LNCAP (cell line): ENCODE results near the gene CNTN4.

ENCODE experiments used
- CTCF ChIP-seq: fragments of 450-650 bp; IDR thresholded peaks from 2 replicates; pipeline ENCODE4 v1.5.1; 2017; ENCODE audit warnings: mild to moderate bottlenecking

The CNTN4 gene

GRCh38 chr3:2544212-2544611, 445.5 kb downstream of the CNTN4 start:
- no peak for TF ChIP-seq CTCF

- TF ChIP-seq CTCF: no peak
Observed at GRCh38 chr3:2544718-2545117, 446.1 kb downstream of the CNTN4 start.

- no peak for TF ChIP-seq CTCF
Observed at GRCh38 chr3:2547049-2547448, 448.4 kb downstream of the CNTN4 start.

GRCh38 chr3:2554656-2555055, 456.0 kb downstream of the CNTN4 start:
- no peak for TF ChIP-seq CTCF

GRCh38 chr3:2558796-2559195, 460.1 kb downstream of the CNTN4 start:
- no peak for TF ChIP-seq CTCF

- no peak for TF ChIP-seq CTCF
Observed at GRCh38 chr3:2567451-2567850, 468.8 kb downstream of the CNTN4 start.

- TF ChIP-seq CTCF: no peak
Observed at GRCh38 chr3:2568156-2568555, 469.5 kb downstream of the CNTN4 start.

- TF ChIP-seq CTCF: no peak
Observed at GRCh38 chr3:2568929-2569328, 470.3 kb downstream of the CNTN4 start.
